Activated CD4-positive, alpha-beta T cell treated with anti-CD3 and anti-CD28 coated beads, Interleukin-2, Interleukin-6, amounts not matched to agents 100 ng/mL and 50 ng/mL, durations not matched to agents 16 hours and 8 hours (primary cell): ENCODE results near the gene YY1.
A peak's percentile ranks its signal among the peaks of the same experiment; 100 is the strongest.

Experiments used
- DNase-seq: peaks from one replicate; pipeline ENCODE4 v3.0.0-alpha.2; 2020

Gene YY1

GRCh38 chr14:100317912-100318808 lies 79.2 kb downstream of the YY1 start:
- peak; percentile 79 for DNase-seq

- no peak for DNase-seq
Observed at GRCh38 chr14:100320157-100320856, 81.4 kb downstream of the YY1 start.

GRCh38 chr14:100321473-100322137 lies 82.7 kb downstream of the YY1 start:
- DNase-seq, result no peak

- DNase-seq, result no peak
Observed at GRCh38 chr14:100322138-100322957, 83.4 kb downstream of the YY1 start.

- DNase-seq, result no peak
Observed at GRCh38 chr14:100323121-100323941, 84.4 kb downstream of the YY1 start, which contains the start of gene SLC25A47. Gene SLC25A47, plus strand, starts transcription at chr14:100323339. Its CDS starts 76 bp downstream, at chr14:100323415.

GRCh38 chr14:100323942-100324307 lies 85.0 kb downstream of the YY1 start:
- DNase-seq, result no peak

- DNase-seq, result no peak
Observed at GRCh38 chr14:100325231-100325632, 86.3 kb downstream of the YY1 start.

- DNase-seq, result no peak
Observed at GRCh38 chr14:100325958-100326357, 87.0 kb downstream of the YY1 start.

GRCh38 chr14:100327128-100327527 lies 88.2 kb downstream of the YY1 start:
- DNase-seq, result no peak

- DNase-seq, result no peak
Observed at GRCh38 chr14:100328495-100329163, 89.7 kb downstream of the YY1 start.

- DNase-seq, result no peak
Observed at GRCh38 chr14:100329233-100330006, 90.5 kb downstream of the YY1 start.

- no peak for DNase-seq
Observed at GRCh38 chr14:100330007-100330344, 91.0 kb downstream of the YY1 start.

- no peak for DNase-seq
Observed at GRCh38 chr14:100330388-100330931, 91.5 kb downstream of the YY1 start.

GRCh38 chr14:100332071-100332639 lies 93.2 kb downstream of the YY1 start:
- no peak for DNase-seq
